Hematopoietic multipotent progenitor cell treated with erythropoietin and hydrocortisone succinate and interleukin-3 and kit ligand, for 17 days (in vitro differentiated cells): ENCODE results near the gene PPP2R3A.

ENCODE experiments used
- DNase-seq: peaks from one replicate; pipeline ENCODE4 v3.0.0-alpha.2; 2015; ENCODE audit warnings: low spot score

Gene PPP2R3A

DNA sequence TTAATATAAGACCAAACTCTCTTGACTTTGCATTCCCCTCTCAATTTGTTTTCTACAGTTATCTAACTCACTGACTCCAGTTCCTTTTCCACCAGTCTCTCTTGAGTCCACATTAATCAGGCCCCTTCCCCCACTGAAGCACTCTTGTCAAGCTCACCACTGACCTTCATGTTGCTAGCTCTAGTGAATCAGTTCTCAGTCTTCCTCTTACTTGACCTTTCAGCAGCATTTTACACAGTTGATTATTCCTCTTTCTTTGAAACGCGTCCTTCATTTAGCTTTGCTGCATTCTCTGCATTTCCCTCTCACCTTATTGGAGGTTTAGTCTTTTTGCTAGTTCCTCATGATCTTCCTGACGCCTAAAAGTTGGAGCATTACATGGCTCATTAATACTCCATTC lies 8.3 kb downstream of the PPP2R3A start:
- no peak for DNase-seq

DNA sequence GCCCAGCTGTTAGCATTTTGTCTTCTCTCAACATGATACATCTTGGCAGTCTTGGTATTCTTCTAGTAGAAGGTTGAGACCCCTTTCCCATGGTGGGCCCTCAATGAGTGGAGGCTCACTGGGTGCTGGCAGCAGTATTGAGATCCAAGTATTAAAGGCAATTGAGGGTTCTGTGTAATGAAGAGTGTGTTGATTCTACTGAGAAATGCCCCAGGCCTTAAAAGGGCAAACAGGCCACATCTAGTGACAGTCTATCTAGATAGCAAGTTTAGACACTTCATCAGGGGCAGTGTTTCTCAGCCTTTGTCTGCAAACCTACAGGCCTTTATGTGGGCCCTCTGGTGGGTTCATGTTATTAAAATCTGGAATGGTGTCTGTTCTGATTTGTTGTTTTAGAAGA lies 9.5 kb downstream of the PPP2R3A start:
- DNase-seq, result no peak

DNA sequence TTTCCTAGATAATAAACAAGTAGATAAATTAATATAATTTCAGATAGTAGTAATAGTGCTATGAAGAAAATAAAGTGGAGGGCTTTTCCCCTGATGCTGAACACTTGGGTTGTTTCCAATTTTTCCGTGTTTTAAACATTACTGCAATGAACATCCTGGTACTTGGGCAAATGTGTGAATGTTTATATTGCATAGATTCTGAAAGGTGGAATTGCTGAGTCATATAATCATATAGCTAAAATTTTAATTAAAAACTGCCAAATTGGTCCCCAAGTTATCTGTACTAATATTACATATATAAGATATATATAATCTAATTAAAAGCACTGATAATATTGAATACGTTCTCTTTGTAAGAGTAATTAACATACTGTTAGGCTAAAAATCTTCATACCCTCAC lies 10.0 kb downstream of the PPP2R3A start:
- DNase-seq, result no peak

DNA sequence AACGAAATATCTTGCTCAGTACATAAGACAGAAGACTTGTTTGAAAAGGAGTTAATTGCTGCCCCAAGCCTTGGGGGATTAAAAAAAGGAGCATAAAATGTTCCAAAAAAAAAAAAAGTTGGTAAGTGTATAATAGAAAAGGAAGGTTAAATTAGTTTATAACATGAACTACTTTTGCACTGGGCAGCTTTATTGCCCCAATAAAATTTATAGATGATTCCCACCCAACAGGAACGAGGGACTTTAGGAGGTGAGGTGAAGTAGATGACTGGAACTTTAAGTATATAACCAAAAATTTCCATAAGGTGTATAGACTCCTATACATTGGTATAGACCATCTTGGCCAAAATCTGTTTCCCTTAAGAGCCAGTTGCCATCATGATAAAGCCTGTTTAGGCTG lies 14.8 kb downstream of the PPP2R3A start:
- no peak for DNase-seq

DNA sequence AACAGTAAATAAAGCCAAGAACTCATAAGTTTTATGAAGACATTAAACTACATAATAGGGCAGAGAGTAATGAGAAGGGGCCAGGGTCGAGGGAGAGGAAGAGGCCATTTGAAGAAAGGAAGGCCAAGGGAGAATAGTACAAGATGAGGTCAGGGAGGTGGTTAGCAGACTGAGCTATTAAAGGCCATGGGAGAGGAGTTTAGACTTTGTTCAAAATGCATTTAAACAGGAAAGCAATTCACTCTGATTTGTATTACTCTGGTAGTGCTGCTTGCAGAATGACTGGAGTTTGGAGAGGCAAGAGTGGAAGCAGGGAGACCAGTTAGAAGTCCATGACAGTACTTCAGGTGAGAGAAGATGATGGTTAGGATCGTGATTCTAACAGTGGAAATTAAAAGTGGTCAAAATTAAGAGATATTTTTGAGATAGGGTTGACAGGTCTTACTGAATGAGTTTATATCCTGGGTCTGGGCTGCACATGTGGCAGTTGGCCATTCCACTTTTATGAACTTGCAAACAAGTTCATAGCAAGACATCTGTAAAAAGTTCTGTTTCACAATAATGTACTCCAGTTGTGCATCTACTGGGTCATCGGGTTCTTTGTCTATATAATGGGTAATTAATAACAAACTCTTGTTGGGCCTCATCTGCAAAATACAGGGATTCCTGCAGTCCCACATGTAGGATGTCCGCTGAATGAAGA lies 16.3 kb downstream of the PPP2R3A start:
- no peak for DNase-seq

DNA sequence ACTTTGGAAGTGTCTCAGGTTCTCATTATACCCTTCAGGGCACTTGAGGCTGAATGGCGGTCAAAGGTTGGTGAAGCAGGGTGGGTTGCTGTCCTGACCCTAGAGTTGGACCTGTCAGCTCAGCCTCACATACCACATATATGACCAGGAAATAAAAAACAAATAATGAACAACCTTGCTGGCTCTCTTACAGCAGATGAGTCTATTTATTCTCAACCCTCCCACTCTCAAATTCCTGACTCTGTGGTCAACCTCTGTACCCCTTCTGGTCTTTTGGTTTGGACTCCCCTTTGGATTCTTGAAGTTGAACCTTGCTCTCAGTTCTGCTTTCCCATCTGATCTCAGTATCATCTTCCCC lies 16.9 kb downstream of the PPP2R3A start:
- no peak for DNase-seq

DNA sequence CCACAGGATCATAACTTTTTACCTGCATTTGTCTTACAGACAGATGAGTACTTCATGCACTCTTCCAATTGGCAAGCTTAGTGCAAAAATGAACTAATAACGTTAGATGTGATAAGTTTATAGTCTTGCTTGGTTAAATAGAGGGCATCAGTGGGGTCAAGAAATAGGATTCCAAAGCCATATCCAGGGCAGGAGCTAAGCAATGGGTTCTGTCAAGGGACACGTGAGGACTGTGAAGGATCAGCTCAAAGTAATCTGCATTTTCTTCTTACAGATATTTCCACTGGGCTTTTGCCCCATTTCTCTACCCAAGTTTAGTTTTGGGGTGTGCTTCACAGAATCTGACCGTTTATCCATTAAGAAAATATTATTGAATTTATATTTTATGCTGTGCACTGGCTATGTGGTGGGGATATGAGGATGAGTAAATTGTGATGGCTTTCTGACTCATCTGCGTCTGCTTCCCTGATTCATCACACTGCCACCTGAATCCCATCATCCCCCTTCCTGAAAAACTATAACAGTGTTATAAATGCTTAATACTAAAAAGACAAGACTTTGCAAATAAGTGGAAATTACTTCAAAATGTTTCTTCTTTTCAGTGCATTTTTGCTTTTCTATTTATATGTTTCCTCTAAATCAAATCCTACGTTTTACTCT lies 17.5 kb downstream of the PPP2R3A start:
- no peak for DNase-seq

DNA sequence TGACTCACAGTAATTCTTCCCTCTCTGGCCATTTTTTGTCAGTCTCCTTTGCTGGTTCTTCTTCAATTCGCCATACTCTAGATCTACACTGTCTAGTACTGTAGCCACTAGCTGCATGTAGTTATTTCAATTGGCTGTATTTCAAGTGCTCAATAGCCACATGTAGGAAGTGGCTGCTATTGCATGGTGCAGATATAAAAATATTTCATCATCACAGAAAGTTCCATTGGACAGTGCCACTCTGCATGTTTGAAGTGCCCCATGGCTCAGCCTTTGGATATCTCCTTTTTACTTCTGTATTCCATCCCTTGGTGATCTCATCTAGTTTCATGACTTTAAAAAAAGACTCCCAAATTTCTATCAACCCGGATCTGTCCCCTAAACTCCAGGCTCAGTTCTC lies 22.1 kb downstream of the PPP2R3A start:
- no peak for DNase-seq

DNA sequence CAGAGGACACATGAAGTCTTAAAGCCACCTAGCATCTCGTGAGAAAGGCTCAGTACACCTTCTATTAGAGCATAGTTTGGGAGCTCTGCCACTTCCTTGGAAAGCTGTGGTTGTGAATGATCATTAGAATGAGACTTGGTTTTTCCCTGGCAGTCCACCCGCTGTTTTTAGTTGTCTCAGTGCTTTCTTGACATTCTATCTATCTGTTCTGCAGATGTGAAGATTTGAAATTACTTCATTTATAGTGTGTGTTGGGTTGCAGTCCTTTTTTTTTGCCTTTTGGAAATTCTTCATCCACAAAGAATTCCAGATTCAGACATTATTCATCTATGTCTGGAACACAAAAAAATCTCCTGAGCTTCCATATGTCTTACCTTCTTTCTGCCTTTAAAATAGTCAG lies 23.7 kb downstream of the PPP2R3A start:
- DNase-seq, result no peak

DNA sequence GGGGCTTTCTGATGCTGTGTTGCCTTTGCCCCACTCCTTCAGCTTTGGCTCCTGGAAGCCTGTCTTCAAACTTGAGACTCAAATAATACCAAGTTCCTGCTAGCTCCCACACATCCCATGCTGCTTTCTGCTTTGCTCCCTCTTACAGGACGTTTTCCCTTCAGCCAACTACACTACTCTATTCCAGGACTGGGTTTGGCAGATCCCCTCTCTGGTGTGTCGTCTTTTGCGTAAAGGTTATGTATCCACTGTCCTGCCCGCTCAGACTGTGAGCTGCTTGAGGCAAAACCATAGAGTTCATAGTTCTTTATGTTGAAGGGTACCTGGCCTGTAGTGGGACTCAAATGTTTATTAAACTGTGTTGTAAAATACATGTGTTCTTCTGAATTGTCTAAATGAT lies 25.4 kb downstream of the PPP2R3A start:
- no peak for DNase-seq

DNA sequence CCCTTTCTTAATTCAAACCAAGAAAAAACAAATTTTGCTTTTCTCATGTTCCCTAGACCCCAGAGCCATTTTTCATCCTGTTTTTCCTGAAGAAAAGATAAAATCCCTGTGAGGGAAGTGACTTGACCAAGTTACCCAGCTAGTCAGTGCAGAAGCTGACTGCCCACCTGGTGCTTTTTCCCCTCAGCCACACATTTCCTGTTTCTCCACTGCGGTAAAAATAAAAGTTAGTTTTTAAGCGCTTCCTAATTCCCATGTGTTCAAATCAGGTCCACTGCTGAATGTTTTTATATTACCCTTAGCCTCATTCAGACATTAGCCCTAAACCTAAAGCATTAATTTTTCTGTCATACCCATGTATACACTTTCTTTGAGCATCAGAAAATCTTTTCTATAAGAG lies 26.1 kb downstream of the PPP2R3A start:
- no peak for DNase-seq

DNA sequence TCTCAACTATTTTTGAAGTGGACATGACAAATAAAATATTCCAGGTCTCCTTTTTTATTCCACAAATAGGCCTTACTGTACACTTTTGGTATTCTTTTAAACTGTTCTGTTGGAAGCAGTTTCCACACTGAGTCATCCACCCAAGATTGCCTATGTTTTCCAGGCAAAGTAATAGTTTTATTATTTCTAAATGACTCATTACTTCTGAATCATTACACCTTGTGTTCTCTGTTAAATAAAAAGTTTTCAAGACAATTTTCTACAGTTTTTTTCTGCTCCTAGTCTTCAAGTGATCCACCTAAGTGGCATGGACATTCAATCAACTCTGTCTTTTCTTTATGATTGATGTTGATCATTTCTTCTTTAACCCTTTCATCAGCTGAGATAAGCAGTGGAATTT lies 26.5 kb downstream of the PPP2R3A start:
- no peak for DNase-seq

DNA sequence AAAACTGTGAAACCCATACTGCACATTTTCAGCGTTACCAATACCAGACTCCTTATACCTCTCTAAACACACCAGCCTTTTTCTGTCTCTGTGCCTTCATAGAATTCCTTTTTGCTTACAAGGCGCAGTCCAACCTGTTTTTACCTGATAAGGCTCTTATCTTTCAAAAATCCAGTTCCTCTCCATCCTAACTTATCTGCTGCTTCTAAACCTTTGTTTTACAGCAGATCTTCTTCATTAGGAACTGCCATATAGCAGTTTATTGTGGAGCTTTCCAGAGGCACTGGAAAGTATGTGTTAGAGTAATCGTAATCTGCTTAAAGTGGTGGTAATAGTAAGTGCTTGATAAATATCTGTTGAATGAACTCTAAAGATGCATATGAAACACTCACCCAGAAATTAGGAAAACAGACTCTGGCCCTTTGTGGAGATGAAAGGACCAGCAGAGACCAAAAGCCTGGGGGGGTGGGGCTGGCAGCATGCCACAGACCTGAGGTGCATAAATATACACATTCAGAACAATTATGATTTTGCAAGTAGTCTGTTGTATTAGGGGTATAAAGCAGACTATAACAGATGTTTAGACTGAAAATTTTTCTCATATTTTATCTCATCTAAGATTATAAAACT lies 29.3 kb downstream of the PPP2R3A start:
- no peak for DNase-seq

DNA sequence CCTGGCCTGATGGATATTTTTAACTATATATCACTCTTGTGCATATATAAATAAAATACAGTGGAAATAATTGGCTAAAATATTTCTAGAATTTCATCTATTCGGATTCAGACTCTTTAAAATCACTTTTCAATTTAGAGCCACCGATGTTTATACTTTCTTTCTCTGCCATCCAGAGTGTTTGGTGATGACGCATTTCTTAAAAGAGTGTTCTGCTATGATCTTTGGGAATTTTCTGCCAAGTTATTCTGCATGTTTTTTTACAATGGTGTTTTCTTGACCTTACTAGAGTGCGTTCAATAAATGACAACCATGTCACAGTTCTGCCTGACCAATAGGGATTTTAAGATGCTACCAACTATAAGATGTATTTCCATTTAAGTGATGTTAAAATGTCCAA lies 30.2 kb downstream of the PPP2R3A start:
- no peak for DNase-seq

DNA sequence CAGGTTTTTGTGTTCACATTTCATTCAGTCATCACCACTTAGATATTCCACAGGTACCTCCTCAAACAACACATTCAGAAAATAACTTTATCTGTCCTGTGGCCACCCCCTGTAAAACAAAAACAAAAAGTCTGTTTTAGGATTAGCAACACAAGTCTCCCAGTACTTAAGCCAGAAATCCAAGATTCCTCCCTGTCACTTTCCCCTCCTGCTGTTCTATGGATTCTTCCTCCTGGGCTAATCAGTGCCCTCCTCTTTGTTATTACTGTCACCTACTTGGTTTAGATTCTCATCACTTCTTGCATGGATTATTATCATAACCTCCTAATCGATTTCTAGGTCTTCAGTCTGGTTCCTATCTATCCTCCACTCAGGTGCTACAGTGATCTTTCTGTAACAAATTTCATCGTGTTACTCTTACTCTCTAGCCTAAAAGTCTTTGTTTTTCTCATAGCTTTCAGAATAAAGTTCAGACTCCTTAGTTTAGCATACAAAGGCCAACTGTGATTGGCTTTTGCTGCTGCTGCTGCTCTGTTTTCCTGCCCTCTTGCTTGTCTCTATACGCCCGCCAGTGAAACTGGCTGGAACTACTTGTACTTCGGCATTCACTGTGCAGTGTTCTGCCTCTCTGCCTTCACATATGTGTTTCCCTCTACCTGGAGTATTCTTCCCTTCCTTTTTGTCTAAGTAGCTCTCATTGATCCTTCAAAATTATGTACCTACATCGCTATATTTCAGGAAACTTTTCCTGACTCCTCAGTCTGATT lies 32.2 kb downstream of the PPP2R3A start:
- DNase-seq, result no peak

DNA sequence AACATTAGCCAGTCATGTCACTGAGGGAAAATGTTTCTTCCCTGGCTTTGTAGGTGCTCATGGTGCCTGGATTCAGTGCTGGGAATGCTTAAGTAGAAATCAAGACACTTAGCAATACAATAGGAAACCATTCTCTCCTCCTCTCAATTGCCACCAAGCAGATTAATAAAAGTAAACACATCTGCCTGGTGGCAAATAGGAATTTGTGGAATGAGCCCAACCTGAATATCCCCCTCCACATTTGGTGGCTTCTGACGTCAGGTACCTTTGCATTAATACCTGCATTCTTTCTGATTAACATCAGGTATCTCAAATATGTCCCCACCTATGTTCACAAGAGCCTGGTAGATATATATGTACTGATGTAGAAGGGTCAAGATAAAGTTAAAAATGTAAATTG lies 42.7 kb downstream of the PPP2R3A start:
- no peak for DNase-seq

DNA sequence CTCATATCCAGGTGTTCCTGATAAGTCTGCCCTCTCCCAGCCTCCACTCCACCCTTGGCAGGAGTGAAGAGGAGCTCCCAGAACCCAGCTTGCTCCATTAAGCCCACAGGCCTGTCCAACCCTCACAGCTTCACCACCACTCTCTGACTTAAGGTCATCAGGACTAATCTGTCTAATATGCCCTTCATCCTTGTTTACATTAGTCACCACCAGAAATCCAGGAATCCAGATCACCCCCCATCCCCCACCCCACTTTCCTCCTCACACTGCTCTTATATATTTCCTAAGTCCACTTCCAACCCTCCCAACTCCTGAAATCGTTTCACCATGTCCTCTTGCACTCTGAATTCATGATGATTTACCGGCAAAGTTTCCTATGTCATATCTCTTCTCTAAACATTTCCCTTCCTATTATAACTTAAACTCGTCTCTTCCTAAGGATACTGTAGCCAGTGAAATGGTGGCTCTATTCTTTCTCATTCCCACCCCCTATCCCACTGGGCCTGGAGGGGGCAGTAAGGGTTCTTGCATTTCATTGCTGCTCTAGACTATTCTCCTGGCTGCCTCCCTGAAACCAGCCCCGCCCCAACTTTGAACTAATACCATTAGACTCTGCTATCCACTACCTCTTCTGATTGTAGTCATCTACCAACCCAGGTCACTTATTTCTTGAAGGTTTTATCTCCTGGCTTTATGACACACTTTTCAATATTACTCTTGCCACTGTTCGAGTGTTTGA lies 43.4 kb downstream of the PPP2R3A start:
- DNase-seq, result no peak

DNA sequence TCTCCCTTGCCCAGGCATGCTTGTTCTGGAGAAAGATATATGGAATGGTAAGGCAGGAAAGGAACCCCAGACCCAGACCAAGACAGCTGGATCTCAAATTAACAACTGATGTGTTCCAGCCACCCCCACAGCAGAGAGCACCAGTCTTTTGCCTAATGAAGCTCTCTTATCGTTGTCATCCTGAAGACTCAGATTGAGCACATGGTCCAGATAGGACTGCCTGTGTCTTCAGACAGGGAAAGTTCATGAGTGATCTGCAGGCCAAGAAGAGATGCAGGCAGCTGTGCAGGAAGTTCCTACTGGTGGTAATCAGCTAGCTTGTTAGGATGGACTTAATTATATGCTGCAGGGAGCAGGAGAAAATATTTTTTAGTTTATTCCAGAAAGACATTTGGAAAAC lies 53.3 kb downstream of the PPP2R3A start:
- DNase-seq, result no peak

DNA sequence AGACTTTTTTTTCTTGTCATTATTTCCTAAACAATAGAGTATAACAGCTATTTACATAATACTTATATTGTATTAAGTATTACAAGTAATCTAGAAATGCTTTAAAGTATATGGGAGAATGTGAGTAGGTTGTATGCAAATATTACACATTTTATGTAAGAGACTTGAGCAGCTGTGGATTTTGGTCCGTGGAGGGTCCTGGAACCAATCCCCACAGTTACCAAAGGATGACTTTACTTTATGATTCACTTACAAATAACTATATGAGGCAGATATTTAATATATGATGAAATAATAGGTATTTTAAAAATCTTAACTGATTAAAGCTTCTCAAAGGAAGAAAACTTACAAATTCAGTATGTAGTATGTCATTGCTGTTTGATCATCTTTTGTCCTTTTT lies 56.3 kb downstream of the PPP2R3A start:
- DNase-seq, result no peak

DNA sequence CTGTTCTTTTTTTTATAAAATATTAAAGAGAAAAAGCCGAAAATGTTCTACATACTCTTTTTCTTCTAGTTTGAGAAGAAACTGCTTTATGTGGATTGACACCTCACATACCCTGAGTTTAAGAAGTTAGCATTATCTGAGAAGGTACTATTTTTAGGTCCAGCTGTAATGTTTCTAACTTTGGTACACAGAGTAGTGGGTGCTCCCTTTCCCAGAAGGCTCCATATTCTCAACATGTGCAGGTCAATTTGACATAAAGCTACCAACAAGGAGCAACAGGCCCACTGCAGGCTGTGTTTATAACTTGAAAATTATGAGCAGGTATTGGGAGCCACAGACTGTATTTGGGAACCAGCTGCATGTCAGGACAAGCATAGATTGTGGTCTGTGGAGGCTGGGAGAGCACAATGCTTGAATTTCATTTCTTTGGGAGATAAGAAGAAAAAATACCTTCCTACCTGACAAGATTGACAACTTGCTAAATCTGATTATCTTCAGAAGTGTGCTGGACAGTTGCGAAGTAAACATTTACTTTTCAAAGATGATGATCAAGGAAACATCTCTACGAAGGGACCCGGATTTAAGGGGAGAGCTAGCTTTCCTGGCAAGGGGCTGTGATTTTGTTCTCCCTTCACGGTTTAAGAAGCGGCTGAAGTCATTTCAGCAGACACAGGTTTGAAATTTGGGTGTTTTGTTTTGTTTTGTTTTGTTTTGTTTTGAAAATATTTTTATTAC lies 57.2 kb downstream of the PPP2R3A start:
- no peak for DNase-seq

DNA sequence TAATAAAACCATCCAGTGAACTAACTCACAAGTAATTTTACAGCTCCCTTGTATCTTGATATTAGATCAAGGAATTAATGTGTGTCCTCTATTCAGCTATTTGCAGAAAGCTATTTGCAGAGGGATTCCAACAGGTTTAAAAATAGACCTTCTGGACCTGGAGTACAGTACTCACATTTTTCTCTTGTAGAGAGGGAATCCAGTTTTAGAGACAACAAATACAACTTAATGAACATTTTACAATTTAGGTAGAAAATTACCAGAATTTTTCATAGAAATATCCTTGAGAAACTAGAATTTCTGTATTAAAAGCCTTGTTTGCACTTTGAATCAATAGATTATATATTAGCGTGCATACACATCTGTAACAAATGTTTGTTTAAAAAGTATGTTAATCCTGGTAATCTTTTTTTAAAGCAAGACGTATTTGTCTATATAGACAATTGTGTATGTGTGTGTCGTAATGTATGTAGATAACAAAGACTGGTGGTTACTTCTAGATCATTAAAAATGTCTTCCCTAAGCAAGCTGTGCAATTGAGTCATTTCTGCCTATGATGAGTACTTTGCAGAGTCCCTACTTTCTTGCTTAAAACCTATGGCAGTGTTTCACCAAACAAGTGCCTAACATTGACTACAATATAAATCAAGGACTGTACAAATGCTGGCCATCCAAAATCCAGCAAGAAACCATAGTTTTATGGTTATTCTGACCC lies 57.9 kb downstream of the PPP2R3A start:
- no peak for DNase-seq
